GM23248 (cell line): Measurements from ENCODE around the gene RRP7A.
"Not testable (repeated sequence)": the region's sequence is repeated elsewhere in the genome, so short reads cannot be mapped to it uniquely, and the experiment has no call there.

Source experiments
- EZH2 ChIP-seq: fragments of 200-600 bp; sonication (generic); IDR thresholded peaks from 2 replicates; pipeline ENCODE4 v1.6.1; 2018; ENCODE audit warnings: antibody characterized with exemption, mild to moderate bottlenecking; ENCODE audit not compliant: insufficient read depth, poor library complexity, severe bottlenecking
- EZH2phosphoT487 ChIP-seq: fragments of 200-600 bp; sonication (generic); IDR thresholded peaks from 2 replicates; pipeline ENCODE4 v1.6.1; 2018; ENCODE audit warnings: antibody characterized with exemption, moderate library complexity, mild to moderate bottlenecking, low read depth; ENCODE audit not compliant: insufficient read depth

DNA sequence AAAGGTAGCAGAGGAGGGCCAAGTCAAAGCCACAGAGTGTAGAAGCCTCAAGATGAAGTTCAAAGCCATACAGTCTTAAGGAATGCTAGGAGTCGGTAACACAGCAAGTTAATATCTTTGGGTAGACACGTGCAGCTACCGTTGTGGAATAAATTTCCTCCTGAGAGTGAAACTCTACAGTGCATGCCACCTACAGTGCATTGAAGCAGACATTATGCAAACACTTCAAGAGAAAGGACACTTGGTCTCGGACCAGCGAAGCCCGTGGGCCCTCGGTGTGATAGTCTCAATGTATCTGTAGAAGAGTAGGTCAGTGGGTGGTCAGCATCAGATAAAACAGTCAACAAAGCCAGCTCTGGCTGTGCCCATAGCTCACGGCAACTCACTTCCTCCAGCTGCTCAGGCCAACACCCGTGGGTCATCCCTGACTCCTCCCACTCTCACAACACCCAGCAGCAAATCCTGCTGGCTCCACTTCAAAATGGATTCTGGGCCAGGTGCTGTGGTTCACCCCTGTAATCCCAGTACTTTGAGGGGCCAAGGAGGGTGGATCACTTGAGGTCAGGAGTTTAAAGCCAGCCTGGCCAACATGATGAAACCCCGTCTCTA lies 24.0 kb downstream of the RRP7A start:
- TF ChIP-seq EZH2phosphoT487, EZH2: not testable (repeated sequence)
